Caco-2 (cell line): ENCODE data around the gene SS18L1. TPM values are rescaled to one million over a fixed set of nuclear protein-coding genes. Genes with fewer than 3 reads are reported as not detected.
A peak's percentile ranks its signal among the peaks of the same experiment; 100 is the strongest.

Experiments
- BruUV-seq: library from RNA; stranded (reverse); fragments of 400-500 nt; replicated peaks from 2 replicates; lab custom pipeline; 2021; lab: Mats Ljungman, UMichigan
- CTCF ChIA-PET: fragments of 300-600 bp; sonication (Branson Sonifier 250); formaldehyde crosslinking; loops from one replicate; lab custom pipeline; 2022; ENCODE audit warnings: antibody characterized with exemption; lab: Charles Lee
- POLR2A ChIA-PET: fragments of 300-600 bp; sonication (Branson Sonifier 250); formaldehyde crosslinking; loops from one replicate; lab custom pipeline; 2022; ENCODE audit warnings: antibody characterized with exemption; lab: Charles Lee
- DNase-seq, 2 experiments: peaks; one replicate each; pipeline versions ENCODE4 v3.0.0 to v3.0.0-alpha.2; 2020 to 2022
- H3K27me3 ChIP-seq: replicated peaks from 2 replicates; pipeline ENCODE4 v1.6.0; 2011; ENCODE audit warnings: low read length; ENCODE audit not compliant: control insufficient read depth, insufficient read depth
- H3K36me3 ChIP-seq: 2 replicates; pipeline ENCODE4 v1.5.1; 2011; ENCODE audit warnings: low read length; ENCODE audit not compliant: control insufficient read depth, insufficient read depth
- H3K4me1 ChIP-seq: fragments of 250-450 bp; sonication (Bioruptor Pico); 2 replicates; pipeline ENCODE4 v1.5.1; 2020; ENCODE audit warnings: mild to moderate bottlenecking
- H3K4me3 ChIP-seq: 2 replicates; pipeline ENCODE4 v1.5.1; 2011; ENCODE audit warnings: low read depth, mild to moderate bottlenecking, control low read depth, low read length
- H3K9me3 ChIP-seq: fragments of 250-450 bp; sonication (Bioruptor Pico); 2 replicates; pipeline ENCODE4 v1.5.1; 2020; ENCODE audit warnings: mild to moderate bottlenecking, moderate library complexity
- H3K27ac Mint-ChIP-seq: one replicate; pipeline ENCODE4 v1.8.0; 2022; ENCODE audit warnings: mixed read lengths; ENCODE audit not compliant: unreplicated experiment
- H3K27me3 Mint-ChIP-seq: one replicate; pipeline ENCODE4 v1.8.0; 2022; ENCODE audit warnings: mixed read lengths; ENCODE audit not compliant: insufficient read depth, unreplicated experiment
- H3K36me3 Mint-ChIP-seq: one replicate; pipeline ENCODE4 v1.8.0; 2022; ENCODE audit warnings: mild to moderate bottlenecking, mixed read lengths; ENCODE audit not compliant: insufficient read depth, unreplicated experiment
- H3K4me1 Mint-ChIP-seq: one replicate; pipeline ENCODE4 v1.8.0; 2022; ENCODE audit warnings: low read depth, mixed read lengths; ENCODE audit not compliant: unreplicated experiment
- H3K4me3 Mint-ChIP-seq: one replicate; pipeline ENCODE4 v1.8.0; 2022; ENCODE audit warnings: mild to moderate bottlenecking, moderate library complexity, mixed read lengths; ENCODE audit not compliant: unreplicated experiment
- H3K9me3 Mint-ChIP-seq: one replicate; pipeline ENCODE4 v1.8.0; 2022; ENCODE audit warnings: mixed read lengths; ENCODE audit not compliant: unreplicated experiment
- intact Hi-C: fragments of 100-400 bp; cut with micrococcal nuclease; formaldehyde crosslinking; loops from one replicate; pipeline ENCODE4 v1.10.0; 2022; ENCODE audit not compliant: unreplicated experiment
- total RNA-seq: library from RNA; stranded (reverse); gene quantifications from 2 replicates; pipeline ENCODE4 v1.2.3, GENCODE V29; 2022
- TF ChIP-seq, protein P1 (sequence below), 2 experiments: fragments of 200-600 bp in 1 of 2; IDR thresholded peaks; 1 replicate in 1 of 2; 2 replicates in 1 of 2; pipeline versions ENCODE4 v1.5.1 to v1.8.0; 2011 to 2022; ENCODE audit warnings: antibody characterized with exemption in 1 of 2, control low read depth in 1 of 2, inconsistent platforms in 1 of 2, low read depth in 1 of 2, low read length in 1 of 2, mild to moderate bottlenecking in 1 of 2, moderate library complexity in 1 of 2; ENCODE audit not compliant: insufficient read depth in 1 of 2, severe bottlenecking in 1 of 2, unreplicated experiment in 1 of 2

SS18L1 gene
- total RNA-seq, 1 experiment from 2014 or later: 46.4 TPM

DNA sequence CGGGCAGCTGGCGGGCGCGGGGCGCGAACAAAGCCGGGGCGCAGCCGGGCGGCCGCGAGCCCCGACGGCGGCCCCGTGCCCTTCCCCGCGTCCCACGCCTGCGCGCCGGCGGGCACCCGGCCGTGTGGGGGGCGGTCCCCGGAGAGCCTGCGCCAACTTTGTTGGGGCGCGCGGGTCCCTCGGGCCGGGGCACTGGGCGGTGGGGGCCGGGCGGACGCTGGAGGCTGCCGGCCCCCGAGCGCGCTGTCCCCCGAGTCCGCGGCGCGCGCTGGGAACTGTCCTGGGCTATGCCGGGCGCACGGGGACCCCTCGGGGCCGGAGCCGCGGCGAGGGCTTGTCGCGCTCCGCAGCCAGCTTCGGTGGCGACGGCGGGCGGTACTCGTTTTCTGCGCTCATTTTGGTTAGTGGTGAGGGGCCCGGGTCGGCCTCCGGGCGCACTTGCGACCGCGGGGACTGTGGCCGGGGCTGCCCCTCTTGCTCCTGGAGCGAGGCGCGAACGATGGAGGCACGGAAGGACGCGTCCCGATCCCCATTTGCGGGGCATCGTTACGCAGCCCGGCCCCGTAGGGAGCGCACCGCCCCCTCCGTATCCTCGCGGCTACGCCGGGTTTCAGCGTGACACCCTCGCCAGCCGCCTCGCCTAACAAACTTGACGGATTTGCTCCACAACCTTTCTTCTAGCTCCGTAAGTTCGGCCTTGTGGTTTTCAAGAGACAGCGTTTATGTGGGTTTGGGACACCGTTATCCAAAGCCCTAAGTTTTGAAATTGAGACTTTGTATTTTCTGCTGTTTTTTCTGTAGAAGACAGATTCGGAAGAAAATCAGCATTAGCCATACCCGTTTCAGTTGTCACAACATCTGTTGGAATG lies 622 bp downstream of the SS18L1 start:
- H3K4me1 Mint-ChIP-seq: peaks cover 30% of the 10 kb centered on the region
- H3K4me3 Mint-ChIP-seq: peak overlapping the region; percentile 91
- intact Hi-C loops: loop anchor here (1.0 to 10.0 kb wide), 4 partner anchors 22 to 261 kb away; partner anchors contain the start of genes CABLES2, LSM14B and OSBPL2

DNA sequence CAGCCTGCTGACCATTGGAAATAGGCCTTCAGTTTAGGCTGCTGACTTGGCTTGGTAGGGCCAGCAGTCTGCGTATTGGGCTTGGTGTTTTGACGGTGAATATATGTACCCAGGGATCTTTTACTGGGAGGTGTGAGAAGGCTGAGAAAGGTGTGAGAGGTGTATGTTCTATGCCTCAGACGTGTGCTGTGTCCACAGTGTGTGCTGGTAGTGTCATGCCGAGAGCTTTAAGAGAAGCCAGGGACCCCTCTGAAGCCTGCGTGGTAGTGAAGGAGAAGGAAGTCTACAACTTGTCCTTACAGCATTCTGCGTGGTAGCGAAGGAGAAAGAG lies 2.1 kb downstream of the SS18L1 start:
- Mint-ChIP-seq H3K27ac (no peak overlapping the region), H3K4me1 (peaks cover 42% of the 10 kb centered on the region), H3K9me3 (no peaks in the 10 kb centered on the region), H3K4me3 (peak overlapping the region; percentile 91), H3K36me3 (peaks cover 61% of the 10 kb centered on the region), H3K27me3 (no peaks in the 10 kb centered on the region)
- TF ChIP-seq, protein P1, sequence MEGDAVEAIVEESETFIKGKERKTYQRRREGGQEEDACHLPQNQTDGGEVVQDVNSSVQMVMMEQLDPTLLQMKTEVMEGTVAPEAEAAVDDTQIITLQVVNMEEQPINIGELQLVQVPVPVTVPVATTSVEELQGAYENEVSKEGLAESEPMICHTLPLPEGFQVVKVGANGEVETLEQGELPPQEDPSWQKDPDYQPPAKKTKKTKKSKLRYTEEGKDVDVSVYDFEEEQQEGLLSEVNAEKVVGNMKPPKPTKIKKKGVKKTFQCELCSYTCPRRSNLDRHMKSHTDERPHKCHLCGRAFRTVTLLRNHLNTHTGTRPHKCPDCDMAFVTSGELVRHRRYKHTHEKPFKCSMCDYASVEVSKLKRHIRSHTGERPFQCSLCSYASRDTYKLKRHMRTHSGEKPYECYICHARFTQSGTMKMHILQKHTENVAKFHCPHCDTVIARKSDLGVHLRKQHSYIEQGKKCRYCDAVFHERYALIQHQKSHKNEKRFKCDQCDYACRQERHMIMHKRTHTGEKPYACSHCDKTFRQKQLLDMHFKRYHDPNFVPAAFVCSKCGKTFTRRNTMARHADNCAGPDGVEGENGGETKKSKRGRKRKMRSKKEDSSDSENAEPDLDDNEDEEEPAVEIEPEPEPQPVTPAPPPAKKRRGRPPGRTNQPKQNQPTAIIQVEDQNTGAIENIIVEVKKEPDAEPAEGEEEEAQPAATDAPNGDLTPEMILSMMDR (IDR thresholded peaks at IDR 0.05; ENCODE audit: insufficient read depth in 1 of 2, low read depth in 1 of 2, low read length in 1 of 2, severe bottlenecking in 1 of 2, unreplicated experiment in 1 of 2): no peak
- CTCF ChIA-PET: no interaction called here
- POLR2A ChIA-PET: no interaction called here
- Histone ChIP-seq H3K27me3 (no peaks in the 10 kb centered on the region), H3K4me1 (peaks cover 39% of the 10 kb centered on the region), H3K4me3 (no peak overlapping the region), H3K36me3 (peaks cover 4% of the 10 kb centered on the region), H3K9me3 (no peaks in the 10 kb centered on the region)
- intact Hi-C loops: loop anchor here (10.0 kb wide), 1 partner anchor 259 kb away; the partner anchor contains the start of gene CABLES2
- BruUV-seq: no TSS peak
- DNase-seq: no peak

More for the DNA sequence above, 622 bp downstream of the SS18L1 start:
- H3K36me3 ChIP-seq: peaks cover 10% of the 10 kb centered on the region
- Mint-ChIP-seq H3K27ac (peak overlapping the region; percentile 78), H3K9me3 (no peaks in the 10 kb centered on the region), H3K36me3 (peaks cover 65% of the 10 kb centered on the region), H3K27me3 (no peaks in the 10 kb centered on the region)
- H3K4me3 ChIP-seq: peak overlapping the region; percentile 70
- BruUV-seq: no TSS peak
- POLR2A ChIA-PET: interaction anchor here (0.6 kb wide), 2 partner anchors 94 to 378 kb away, joined by 3 read pairs; no protein-coding TSS in a partner anchor
- CTCF ChIA-PET: no interaction called here
- H3K27me3 ChIP-seq: no peaks in the 10 kb centered on the region
- peaks cover 30% of the 10 kb centered on the region for H3K4me1 ChIP-seq
- TF ChIP-seq, protein P1 (IDR thresholded peaks at IDR 0.05; ENCODE audit: insufficient read depth in 1 of 2, low read depth in 1 of 2, low read length in 1 of 2, severe bottlenecking in 1 of 2, unreplicated experiment in 1 of 2): no peak
- DNase-seq: peak; percentile 76 to 80
- no peaks in the 10 kb centered on the region for H3K9me3 ChIP-seq

DNA sequence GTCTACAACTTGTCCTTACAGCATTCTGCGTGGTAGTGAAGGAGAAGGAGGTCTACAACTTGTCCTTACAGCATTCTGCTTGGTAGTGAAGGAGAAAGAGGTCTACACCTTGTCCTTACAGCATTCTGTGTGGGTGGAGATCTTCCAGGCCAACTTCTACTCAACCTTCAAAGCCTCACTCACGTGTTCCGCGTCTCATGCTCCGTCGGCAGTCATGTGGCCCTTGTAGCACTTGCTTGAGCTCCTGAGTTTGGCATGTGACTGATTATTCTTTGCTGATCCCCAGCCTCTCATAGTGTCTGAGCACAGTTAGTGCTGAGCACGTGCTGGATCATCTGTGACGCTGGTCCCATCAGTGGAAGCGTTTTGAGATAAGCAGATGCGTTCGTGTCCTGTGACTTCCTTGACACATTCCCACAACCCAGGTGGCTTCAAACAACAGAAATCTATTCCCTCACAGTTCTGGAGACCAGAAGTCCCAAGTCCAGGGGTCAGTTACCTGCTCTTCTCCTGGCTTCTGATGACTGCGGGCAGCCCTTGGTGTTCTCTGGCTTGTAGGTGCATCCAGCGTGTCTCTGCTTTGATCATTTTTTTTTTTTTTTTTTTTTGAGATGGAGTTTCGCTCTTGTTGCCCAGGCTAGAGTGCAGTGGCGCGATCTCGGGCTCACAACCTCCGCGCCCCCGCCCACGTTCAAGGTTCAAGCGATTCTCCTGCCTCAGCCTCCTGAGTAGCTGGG lies 2.6 kb downstream of the SS18L1 start:
- TF ChIP-seq, protein P1 (IDR thresholded peaks at IDR 0.05; ENCODE audit: insufficient read depth in 1 of 2, low read depth in 1 of 2, low read length in 1 of 2, severe bottlenecking in 1 of 2, unreplicated experiment in 1 of 2): no peak
- H3K9me3 Mint-ChIP-seq: no peaks in the 10 kb centered on the region
- H3K36me3 Mint-ChIP-seq: peaks cover 59% of the 10 kb centered on the region

More for the DNA sequence above, 2.6 kb downstream of the SS18L1 start:
- no peaks in the 10 kb centered on the region for H3K27me3 Mint-ChIP-seq
- Histone ChIP-seq H3K27me3 (no peaks in the 10 kb centered on the region), H3K4me3 (no peak overlapping the region), H3K4me1 (peaks cover 34% of the 10 kb centered on the region), H3K9me3 (no peaks in the 10 kb centered on the region), H3K36me3 (peaks cover 2% of the 10 kb centered on the region; the same call in 1 of the 2 replicates)
- no TSS peak for BruUV-seq
- H3K4me1 Mint-ChIP-seq: peaks cover 42% of the 10 kb centered on the region
- CTCF ChIA-PET: no interaction called here
- no peak for DNase-seq
- H3K27ac Mint-ChIP-seq: no peak overlapping the region
- no peak overlapping the region for H3K4me3 Mint-ChIP-seq
- POLR2A ChIA-PET: no interaction called here
- intact Hi-C loops: loop anchor here (10.0 kb wide), 1 partner anchor 259 kb away; the partner anchor contains the start of gene CABLES2
